BLaER1 treated with 17β-estradiol and CSF1 and Interleukin-3, amounts not matched to agents 10 nM and 100 nM (cell line): ENCODE data around the gene KIF1B.

Experiments used
- H3K27ac ChIP-seq, 11 experiments: shearing (Covaris generic); formaldehyde crosslinking; 2 replicates each; pipeline ENCODE4 v1.8.1; 2022
- H3K27me3 ChIP-seq, 11 experiments: shearing (Covaris generic); formaldehyde crosslinking; 2 replicates each; pipeline ENCODE4 v1.8.1; 2022
- H3K36me3 ChIP-seq, 11 experiments: shearing (Covaris generic); formaldehyde crosslinking; 2 replicates each; pipeline ENCODE4 v1.8.1; 2022
- H3K4me1 ChIP-seq, 10 experiments: shearing (Covaris generic); formaldehyde crosslinking; 2 replicates each; pipeline ENCODE4 v1.8.1; 2022
- H3K4me2 ChIP-seq, 11 experiments: shearing (Covaris generic); formaldehyde crosslinking; 2 replicates each; pipeline ENCODE4 v1.8.1; 2022
- H3K4me3 ChIP-seq, 10 experiments: shearing (Covaris generic); formaldehyde crosslinking; 2 replicates each; pipeline ENCODE4 v1.8.1; 2022
- H3K9ac ChIP-seq, 11 experiments: shearing (Covaris generic); formaldehyde crosslinking; 2 replicates each; pipeline ENCODE4 v1.8.1; 2022
- H3K9me3 ChIP-seq, 11 experiments: shearing (Covaris generic); formaldehyde crosslinking; replicated peaks in 1 of 11; 2 replicates each; pipeline ENCODE4 v1.8.1; 2022
- H4K20me1 ChIP-seq, 11 experiments: shearing (Covaris generic); formaldehyde crosslinking; 2 replicates each; pipeline ENCODE4 v1.8.1; 2022
- Cebpa-rat ChIP-seq, 11 experiments: shearing (Covaris generic); IDR thresholded peaks; 2 replicates each; pipeline ENCODE4 v1.8.1; 2022

The KIF1B gene

GRCh38 chr1:10207810-10208209, 2.6 kb upstream of the KIF1B start:
- H3K27ac ChIP-seq = peak overlapping the region in 4 of 11 experiments; percentile 20 to 91 (median 40); a peak in 5 of 22 replicates
- H3K4me2 ChIP-seq = peak overlapping the region in 3 of 11 experiments; percentile 69 to 81 (median 80); a peak in 1 of 22 replicates
- H3K36me3 ChIP-seq = no peaks in the 10 kb centered on the region
- H3K4me3 ChIP-seq = no peak overlapping the region
- peaks cover 0 to 17% (median 11%) of the 10 kb centered on the region in 11 experiments; a peak in 12 of 22 replicates for H4K20me1 ChIP-seq
- H3K9ac ChIP-seq = no peak overlapping the region
- no peaks in the 10 kb centered on the region for H3K9me3 ChIP-seq
- no peaks in the 10 kb centered on the region for H3K27me3 ChIP-seq
- H3K4me1 ChIP-seq = peaks cover 15 to 32% (median 26%) of the 10 kb centered on the region in 10 experiments
- no peak for TF ChIP-seq Cebpa-rat (IDR thresholded peaks at IDR 0.05)

- Histone ChIP-seq H3K27me3 (no peaks in the 10 kb centered on the region), H4K20me1 (peaks cover 0 to 22% (median 17%) of the 10 kb centered on the region in 11 experiments; a peak in 16 of 22 replicates), H3K9me3 (no peaks in the 10 kb centered on the region), H3K27ac (peak overlapping the region in 4 of 11 experiments; percentile 20 to 91 (median 40); a peak in 5 of 22 replicates), H3K4me2 (peak overlapping the region in 7 of 11 experiments; percentile 11 to 94 (median 71); a peak in 11 of 22 replicates), H3K4me3 (no peak overlapping the region), H3K9ac (no peak overlapping the region), H3K4me1 (peaks cover 15 to 36% (median 27%) of the 10 kb centered on the region in 10 experiments), H3K36me3 (no peaks in the 10 kb centered on the region)
- TF ChIP-seq Cebpa-rat (IDR thresholded peaks at IDR 0.05) = peak in 2 of 11 experiments; percentile 34 to 46; a peak in 2 of 22 replicates
Measured at GRCh38 chr1:10208537-10208936, 1.8 kb upstream of the KIF1B start.

GRCh38 chr1:10209590-10209904, 823 bp upstream of the KIF1B start:
- peak overlapping the region; percentile 89 to 99 (median 92) for H3K9ac ChIP-seq
- no peaks in the 10 kb centered on the region for H3K9me3 ChIP-seq
- H4K20me1 ChIP-seq = peaks cover 7 to 32% (median 26%) of the 10 kb centered on the region in 11 experiments; a peak in 18 of 22 replicates
- no peaks in the 10 kb centered on the region for H3K27me3 ChIP-seq
- H3K4me2 ChIP-seq = peak overlapping the region; percentile 69 to 94 (median 81)
- no peaks in the 10 kb centered on the region for H3K36me3 ChIP-seq
- no peak for TF ChIP-seq Cebpa-rat (IDR thresholded peaks at IDR 0.05)
- H3K27ac ChIP-seq = peak overlapping the region; percentile 81 to 96 (median 86); a peak in 20 of 22 replicates
- H3K4me1 ChIP-seq = peaks cover 15 to 39% (median 30%) of the 10 kb centered on the region in 10 experiments
- H3K4me3 ChIP-seq = peak overlapping the region; percentile 91 to 99 (median 98)

GRCh38 chr1:10210841-10211804, 753 bp downstream of the KIF1B start:
- peak overlapping the region; percentile 81 to 96 (median 86) for H3K27ac ChIP-seq
- H3K27me3 ChIP-seq = no peaks in the 10 kb centered on the region
- H3K4me1 ChIP-seq = peaks cover 15 to 45% (median 30%) of the 10 kb centered on the region in 10 experiments
- H4K20me1 ChIP-seq = peaks cover 11 to 44% (median 38%) of the 10 kb centered on the region in 11 experiments; a peak in 19 of 22 replicates
- H3K36me3 ChIP-seq = no peaks in the 10 kb centered on the region
- no peak for TF ChIP-seq Cebpa-rat (IDR thresholded peaks at IDR 0.05)
- H3K4me2 ChIP-seq = peak overlapping the region; percentile 76 to 100 (median 94)
- peak overlapping the region; percentile 91 to 99 (median 98) for H3K4me3 ChIP-seq
- H3K9ac ChIP-seq = peak overlapping the region; percentile 89 to 99 (median 92)
- no peaks in the 10 kb centered on the region for H3K9me3 ChIP-seq

- H4K20me1 ChIP-seq = peaks cover 17 to 52% (median 46%) of the 10 kb centered on the region in 11 experiments; a peak in 20 of 22 replicates
- H3K9ac ChIP-seq = peak overlapping the region; percentile 89 to 99 (median 92); a peak in 21 of 22 replicates
- peak overlapping the region; percentile 91 to 99 (median 98) for H3K4me3 ChIP-seq
- no peaks in the 10 kb centered on the region for H3K27me3 ChIP-seq
- TF ChIP-seq Cebpa-rat (IDR thresholded peaks at IDR 0.05) = no peak
- peak overlapping the region; percentile 76 to 100 (median 94) for H3K4me2 ChIP-seq
- no peaks in the 10 kb centered on the region for H3K9me3 ChIP-seq
- no peaks in the 10 kb centered on the region for H3K36me3 ChIP-seq
- H3K4me1 ChIP-seq = peaks cover 15 to 52% (median 30%) of the 10 kb centered on the region in 10 experiments
- H3K27ac ChIP-seq = peak overlapping the region in 5 of 11 experiments; percentile 85 to 96 (median 90); a peak in 5 of 22 replicates
Measured at GRCh38 chr1:10211805-10212410, 1.5 kb downstream of the KIF1B start.

GRCh38 chr1:10212476-10212875, 2.1 kb downstream of the KIF1B start:
- Histone ChIP-seq H3K27me3 (no peaks in the 10 kb centered on the region), H3K9ac (peak overlapping the region in 4 of 11 experiments; percentile 94 to 99 (median 97); a peak in 4 of 22 replicates), H4K20me1 (peaks cover 22 to 58% (median 52%) of the 10 kb centered on the region in 11 experiments; a peak in 20 of 22 replicates), H3K9me3 (no peaks in the 10 kb centered on the region), H3K4me1 (peaks cover 15 to 57% (median 30%) of the 10 kb centered on the region in 10 experiments), H3K4me2 (peak overlapping the region; percentile 76 to 100 (median 94); a peak in 20 of 22 replicates), H3K4me3 (peak overlapping the region in 1 of 10 experiments; percentile 98; a peak in 1 of 20 replicates), H3K27ac (no peak overlapping the region), H3K36me3 (no peaks in the 10 kb centered on the region)
- TF ChIP-seq Cebpa-rat (IDR thresholded peaks at IDR 0.05) = no peak

- peak overlapping the region in 2 of 11 experiments; percentile 3 to 19; a peak in 2 of 22 replicates for H3K9ac ChIP-seq
- no peak overlapping the region for H3K4me3 ChIP-seq
- H3K27ac ChIP-seq = no peak overlapping the region
- no peaks in the 10 kb centered on the region for H3K9me3 ChIP-seq
- H3K27me3 ChIP-seq = no peaks in the 10 kb centered on the region
- peaks cover 30 to 65% (median 60%) of the 10 kb centered on the region in 11 experiments; a peak in 21 of 22 replicates for H4K20me1 ChIP-seq
- peaks cover 15 to 62% (median 30%) of the 10 kb centered on the region in 10 experiments for H3K4me1 ChIP-seq
- H3K4me2 ChIP-seq = peak overlapping the region in 4 of 11 experiments; percentile 6 to 42 (median 21); a peak in 4 of 22 replicates
- no peak for TF ChIP-seq Cebpa-rat (IDR thresholded peaks at IDR 0.05)
- H3K36me3 ChIP-seq = no peaks in the 10 kb centered on the region
Measured at GRCh38 chr1:10213186-10213705, 2.9 kb downstream of the KIF1B start.

- Histone ChIP-seq H3K4me3 (no peak overlapping the region), H3K36me3 (no peaks in the 10 kb centered on the region), H3K9ac (no peak overlapping the region; a peak in 1 of 22 replicates), H3K4me2 (peak overlapping the region in 2 of 11 experiments; percentile 21 to 29; a peak in 3 of 22 replicates), H3K27ac (no peak overlapping the region), H4K20me1 (peaks cover 32 to 93% (median 67%) of the 10 kb centered on the region in 11 experiments; a peak in 21 of 22 replicates), H3K4me1 (peaks cover 13 to 60% (median 17%) of the 10 kb centered on the region in 10 experiments), H3K27me3 (no peaks in the 10 kb centered on the region), H3K9me3 (no peaks in the 10 kb centered on the region)
- TF ChIP-seq Cebpa-rat (IDR thresholded peaks at IDR 0.05) = no peak
Measured at GRCh38 chr1:10216090-10216749, 5.8 kb downstream of the KIF1B start.
